ENCODE results near the gene ADCY7.

ADCY7 gene

GRCh38 chr16:50284131-50284911 lies 18.0 kb downstream of the ADCY7 start:
- DNase-seq: no peak

DNA sequence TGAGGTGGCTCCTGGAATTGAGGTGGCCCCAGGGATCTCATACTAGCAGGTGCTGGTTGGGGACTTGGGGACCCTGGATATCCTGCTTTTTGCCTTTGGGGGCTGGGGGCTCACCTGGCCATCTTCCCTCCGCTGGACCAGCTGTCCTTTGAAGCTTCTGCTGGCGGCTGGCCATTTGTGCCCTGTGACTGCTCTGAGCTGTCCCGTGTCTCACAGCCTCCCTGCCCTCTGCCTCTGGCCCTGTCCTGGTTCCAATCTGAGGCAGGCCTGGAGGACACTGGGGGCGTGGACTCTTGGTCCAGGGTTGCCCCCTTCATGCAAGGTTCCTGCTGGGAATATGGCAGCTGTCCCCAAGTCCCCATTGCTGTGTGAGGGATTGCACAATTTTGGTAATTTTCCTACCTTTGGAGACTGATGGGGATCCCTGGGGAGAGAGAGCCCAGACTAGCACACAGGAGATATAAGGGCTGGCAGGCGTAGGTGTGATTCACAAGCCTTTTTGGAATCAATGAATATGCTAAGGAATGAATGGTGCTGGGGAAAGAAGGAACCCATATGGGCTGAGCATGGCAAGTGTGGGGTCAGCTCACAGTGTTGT lies 19.2 kb downstream of the ADCY7 start:
- DNase-seq: no peak

DNA sequence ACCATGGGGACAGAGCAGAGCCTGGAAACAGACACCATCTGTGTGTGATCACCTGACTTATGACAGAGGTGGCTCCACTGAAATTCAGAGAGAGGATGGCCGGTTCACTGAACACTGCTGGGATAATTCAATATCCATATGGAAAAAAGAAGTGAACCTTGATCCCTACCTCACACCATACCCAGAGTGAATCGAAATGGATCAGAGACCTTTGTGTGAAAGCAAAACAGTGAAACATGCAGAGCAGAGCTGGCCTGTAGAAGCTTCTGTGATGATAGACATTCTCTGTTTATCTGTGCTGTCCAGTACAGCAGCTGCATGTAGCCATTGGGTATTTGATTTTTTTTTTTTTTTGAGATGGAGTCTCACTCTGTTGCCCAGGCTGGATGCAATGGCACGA lies 20.3 kb downstream of the ADCY7 start:
- no peak for DNase-seq

GRCh38 chr16:50288026-50288425 lies 21.7 kb downstream of the ADCY7 start:
- DNase-seq: no peak

DNA sequence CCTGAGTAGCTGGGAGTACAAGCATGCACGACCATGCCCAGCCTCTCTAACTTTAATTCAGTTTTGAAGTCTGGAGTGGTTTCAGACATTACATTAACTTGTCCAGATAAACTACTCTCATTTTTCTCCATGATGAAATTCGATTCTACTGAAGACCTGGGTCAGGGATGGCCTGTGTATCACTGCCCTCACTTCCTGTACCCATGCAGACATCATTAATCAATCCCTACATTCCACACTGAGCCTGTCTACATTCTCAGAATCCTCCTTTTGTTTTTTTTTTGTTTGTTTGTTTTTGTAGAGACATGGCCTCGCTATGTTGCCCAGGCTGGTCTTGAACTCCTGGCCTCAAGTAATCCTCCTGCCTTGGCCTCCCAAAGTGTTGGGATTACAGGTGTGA lies 22.6 kb downstream of the ADCY7 start:
- no peak for DNase-seq

DNA sequence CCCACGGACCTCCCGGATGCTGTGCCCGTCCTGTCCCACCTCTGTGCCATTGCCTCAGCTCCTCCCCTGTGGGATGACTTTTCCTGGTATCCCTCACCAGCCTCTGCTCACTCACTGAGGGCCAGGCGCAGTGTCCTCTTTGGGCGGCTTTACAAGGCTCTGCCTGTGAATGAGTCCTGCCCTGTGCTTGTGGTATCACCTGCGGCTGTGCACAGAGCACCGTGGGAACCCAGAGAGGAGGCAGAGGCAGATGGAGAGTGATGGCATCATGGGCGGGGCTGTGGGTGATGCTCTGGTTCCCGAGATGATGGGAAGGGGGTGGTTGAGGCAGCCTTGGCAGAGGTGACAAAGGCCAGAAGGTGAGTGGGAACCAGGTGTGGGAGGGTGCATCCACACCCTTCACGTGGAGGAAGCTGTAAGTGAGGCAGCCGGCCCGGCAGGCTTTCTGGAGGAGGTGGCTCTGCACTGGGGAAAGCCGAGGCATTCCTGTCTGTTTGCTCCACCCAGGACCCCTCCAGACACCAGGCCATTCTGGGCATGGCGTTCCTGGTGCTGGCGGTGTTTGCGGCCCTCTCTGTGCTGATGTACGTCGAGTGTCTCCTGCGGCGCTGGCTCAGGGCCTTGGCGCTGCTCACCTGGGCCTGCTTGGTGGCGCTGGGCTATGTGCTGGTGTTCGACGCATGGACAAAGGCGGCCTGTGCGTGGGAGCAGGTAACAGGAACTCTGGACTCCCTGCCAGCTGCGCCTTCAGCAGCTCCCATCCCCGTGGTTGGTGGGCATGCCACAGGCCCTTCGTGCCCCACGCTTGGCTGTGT lies 23.8 kb downstream of the ADCY7 start:
- no peak for DNase-seq

GRCh38 chr16:50290856-50291255 lies 24.5 kb downstream of the ADCY7 start:
- DNase-seq: no peak

DNA sequence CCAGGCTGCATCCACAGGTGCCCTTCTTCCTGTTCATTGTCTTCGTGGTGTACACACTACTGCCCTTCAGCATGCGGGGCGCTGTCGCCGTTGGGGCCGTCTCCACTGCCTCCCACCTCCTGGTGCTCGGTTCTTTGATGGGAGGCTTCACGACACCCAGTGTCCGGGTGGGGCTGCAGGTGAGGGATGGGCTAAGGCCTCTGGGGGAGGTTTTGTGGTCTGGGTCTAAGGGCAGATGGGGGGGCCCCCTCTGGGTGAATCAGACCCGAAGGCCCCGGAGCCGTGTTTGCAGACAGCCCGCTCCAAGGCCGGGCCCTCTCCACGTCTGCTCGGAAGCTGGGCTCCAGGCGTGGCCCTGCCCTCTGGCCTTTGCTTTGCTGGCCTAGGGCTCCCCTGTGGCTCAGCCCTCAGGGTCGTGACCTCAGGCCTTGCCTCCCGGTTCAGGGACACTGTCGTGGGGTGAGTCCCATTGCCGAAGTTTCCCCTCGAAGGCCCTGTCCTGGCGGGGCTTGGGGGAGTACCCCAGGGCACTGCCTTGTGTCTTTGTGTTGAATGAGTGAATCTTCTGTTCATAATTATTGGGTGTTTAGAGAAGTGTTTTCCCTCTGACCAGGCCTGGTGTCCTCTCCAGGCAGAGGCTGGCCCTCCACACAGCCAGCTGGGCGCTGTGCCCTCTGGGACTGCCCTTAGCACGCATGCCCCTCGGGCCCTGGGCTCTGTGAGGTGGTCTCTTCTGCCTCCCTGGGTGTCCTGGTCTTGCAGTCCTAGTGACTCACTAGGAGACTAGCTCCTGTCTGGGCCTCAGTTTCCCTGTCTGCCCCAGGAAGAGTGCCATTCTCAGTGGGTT lies 25.6 kb downstream of the ADCY7 start:
- DNase-seq: no peak

GRCh38 chr16:50292566-50292948 lies 26.2 kb downstream of the ADCY7 start:
- DNase-seq: no peak

- DNase-seq: no peak
Measured at GRCh38 chr16:50293041-50293783, 26.9 kb downstream of the ADCY7 start.

- DNase-seq: no peak
Measured at GRCh38 chr16:50293994-50294855, 27.9 kb downstream of the ADCY7 start.

- no peak for DNase-seq
Measured at GRCh38 chr16:50294955-50295354, 28.6 kb downstream of the ADCY7 start.

DNA sequence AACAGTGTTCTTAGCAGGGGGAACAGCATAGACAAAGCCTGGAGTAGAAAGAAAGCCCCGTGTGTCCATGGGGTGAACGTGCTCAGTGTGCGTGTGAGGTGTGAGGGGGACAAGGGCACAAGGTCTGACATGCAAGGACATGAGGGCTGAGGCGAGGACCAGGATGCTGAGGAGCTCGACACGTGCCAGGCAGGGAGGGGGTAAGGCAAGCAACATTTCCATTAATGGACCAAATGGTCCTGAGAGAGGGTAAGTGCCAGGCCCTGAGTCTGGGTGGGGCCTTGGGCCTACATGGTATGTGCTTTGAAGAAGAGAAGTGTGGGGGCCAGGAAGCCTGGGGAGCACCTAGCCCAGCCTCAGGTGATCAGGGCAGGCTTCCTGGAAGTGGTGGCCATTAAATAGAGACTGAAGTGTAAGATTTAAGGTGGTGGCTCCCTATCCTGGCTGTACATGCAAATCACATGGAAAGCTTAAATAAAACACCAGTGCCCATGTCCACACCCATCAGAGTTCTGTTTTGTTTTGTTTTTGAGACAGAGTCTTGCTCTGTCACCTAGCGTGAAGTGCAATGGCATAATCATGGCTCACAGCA lies 29.3 kb downstream of the ADCY7 start:
- DNase-seq: no peak

- DNase-seq: no peak
Measured at GRCh38 chr16:50296807-50297206, 30.5 kb downstream of the ADCY7 start.

DNA sequence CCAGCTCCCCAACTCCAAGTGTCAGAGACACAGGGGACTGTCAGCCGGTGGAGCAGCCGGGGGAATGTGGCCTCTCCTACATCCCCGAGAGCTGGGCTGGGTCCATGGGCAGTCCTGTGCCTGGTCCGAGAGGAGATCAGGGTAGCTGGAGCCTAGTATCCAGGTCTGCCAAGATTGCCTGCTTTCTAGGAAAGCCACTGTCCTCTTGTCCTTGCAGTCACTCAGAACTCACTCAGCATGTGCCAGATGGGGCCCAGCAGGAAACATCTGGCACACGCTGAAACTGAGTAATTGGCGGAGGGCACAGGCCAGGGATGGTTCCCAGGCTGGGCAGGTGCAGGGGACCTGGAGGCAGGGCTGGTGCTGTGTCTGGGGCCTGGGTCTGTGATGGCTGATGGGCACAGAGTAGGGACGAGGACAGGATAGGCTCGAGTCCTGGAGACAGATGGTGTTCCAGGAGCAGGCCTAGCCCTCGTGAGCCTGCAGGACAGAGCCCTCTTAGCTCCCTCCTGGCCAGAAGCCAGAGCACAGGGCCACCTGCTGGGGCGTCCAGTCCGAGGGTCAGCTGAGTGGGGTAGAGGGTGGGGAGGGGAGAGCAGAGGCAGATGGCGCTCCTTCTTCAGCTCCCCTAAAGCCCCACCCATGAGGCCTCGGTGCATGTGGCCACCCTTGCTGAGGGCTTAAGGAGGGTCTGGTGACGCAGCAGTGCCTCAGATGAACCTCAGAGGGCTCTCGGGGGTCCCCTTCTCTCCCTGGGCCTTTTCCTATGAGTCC lies 31.1 kb downstream of the ADCY7 start:
- no peak for DNase-seq

GRCh38 chr16:50298075-50298460 lies 31.7 kb downstream of the ADCY7 start:
- no peak for DNase-seq

DNA sequence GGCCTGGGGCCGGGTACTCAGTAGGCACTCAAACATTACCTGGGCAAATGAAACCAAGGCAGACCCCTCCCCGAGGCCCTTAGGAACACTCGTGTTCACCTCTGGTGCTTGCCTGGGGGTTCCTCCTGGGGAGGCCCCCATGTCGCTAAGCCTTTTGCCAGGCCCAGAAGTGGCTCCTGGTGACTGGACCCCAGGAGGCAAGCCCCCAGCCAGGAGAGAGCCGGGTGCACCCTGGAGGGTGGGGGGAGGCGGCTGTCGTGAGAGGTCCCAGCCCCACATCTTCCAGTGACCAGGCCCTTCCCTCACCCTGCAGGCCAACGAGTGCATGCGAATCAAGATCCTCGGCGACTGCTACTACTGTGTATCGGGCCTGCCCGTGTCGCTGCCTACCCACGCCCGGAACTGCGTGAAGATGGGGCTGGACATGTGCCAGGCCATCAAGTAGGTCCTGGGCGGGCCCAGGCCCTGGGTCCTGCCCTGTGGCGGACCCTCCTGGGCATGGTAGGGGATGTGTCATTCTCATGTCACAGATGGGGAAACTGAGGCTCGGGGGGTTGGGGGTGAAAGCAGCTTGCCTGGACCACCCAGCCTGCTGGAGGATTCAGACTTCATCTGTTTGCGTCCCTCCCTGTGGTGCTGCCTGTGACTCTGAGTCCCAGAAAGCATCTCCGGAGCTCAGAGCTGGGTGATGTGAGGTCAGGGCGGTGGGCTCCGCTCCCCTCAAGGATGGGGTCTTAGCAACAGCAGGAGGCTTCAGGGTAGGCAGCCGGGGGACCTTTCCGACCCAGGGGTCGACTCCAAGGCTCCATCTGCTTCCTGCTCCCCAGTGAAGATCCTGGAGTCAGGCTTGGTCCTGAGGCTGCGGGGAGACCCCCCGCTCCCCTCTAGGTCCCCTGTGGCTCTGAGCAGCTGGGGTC lies 32.5 kb downstream of the ADCY7 start:
- no peak for DNase-seq

DNA sequence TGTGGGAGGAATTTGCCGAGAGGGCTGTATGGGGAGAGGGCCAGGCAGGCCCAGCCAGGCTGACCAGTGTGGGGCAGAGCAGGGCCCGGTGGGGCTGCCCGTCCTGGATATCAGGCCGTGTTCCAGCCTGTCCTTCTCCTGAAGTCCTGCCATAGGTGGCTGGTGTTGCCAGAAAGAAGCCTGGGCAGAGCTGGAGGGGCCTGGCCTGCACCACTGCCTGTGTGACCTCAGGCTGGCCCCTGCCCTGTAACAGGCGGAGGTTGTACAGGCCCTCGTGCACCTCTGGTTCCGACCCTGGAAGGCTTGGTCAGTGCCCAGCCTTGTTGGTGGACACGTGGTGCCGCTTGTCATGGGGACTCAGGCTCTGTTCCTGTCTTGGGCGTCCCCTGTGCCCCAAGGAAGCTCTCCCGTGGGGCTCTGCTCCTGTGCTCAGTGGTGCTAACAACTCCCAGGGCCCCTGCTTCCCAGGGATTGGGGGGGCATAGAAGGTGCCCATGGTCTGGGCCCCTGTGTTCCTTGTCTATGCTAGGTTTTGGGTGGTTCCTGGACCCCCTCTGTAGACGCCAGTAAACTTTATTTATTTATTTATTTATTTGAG lies 33.3 kb downstream of the ADCY7 start:
- DNase-seq: no peak
